Brain microvascular endothelial cell (primary cell): ENCODE data around the gene LDB3.
A peak's percentile ranks its signal among the peaks of the same experiment; 100 is the strongest.

ENCODE experiments used
- DNase-seq: peaks from one replicate; pipeline ENCODE4 v3.0.0-alpha.2; 2020
- H3K27ac ChIP-seq: fragments of 250-450 bp; sonication (Bioruptor Pico); 2 replicates; pipeline ENCODE4 v1.5.1; 2020; ENCODE audit warnings: mild to moderate bottlenecking, moderate library complexity
- H3K27me3 ChIP-seq: fragments of 250-450 bp; sonication (Bioruptor Pico); replicated peaks from 2 replicates; pipeline ENCODE4 v1.5.1; 2020; ENCODE audit warnings: mild to moderate bottlenecking
- H3K36me3 ChIP-seq: fragments of 250-450 bp; sonication (Bioruptor Pico); replicated peaks from 2 replicates; pipeline ENCODE4 v1.5.1; 2020; ENCODE audit warnings: mild to moderate bottlenecking
- H3K4me3 ChIP-seq: 2 replicates; pipeline ENCODE4 v1.5.1; 2011; ENCODE audit warnings: low read depth, mild to moderate bottlenecking, control low read depth, low read length, moderate library complexity
- in situ Hi-C: cut with HindIII; loops from 2 replicates; pipeline ENCODE4 v1.10.0; 2017; ENCODE audit warnings: low sequenced_read_pairs, low pct_ligation_motif_present
- TF ChIP-seq, protein P1 (sequence below): IDR thresholded peaks from 2 replicates; pipeline ENCODE4 v1.5.1; 2011; ENCODE audit warnings: low read depth, mild to moderate bottlenecking, moderate library complexity, low read length, control low read depth, inconsistent platforms; ENCODE audit errors: missing control alignments

The LDB3 gene

DNA sequence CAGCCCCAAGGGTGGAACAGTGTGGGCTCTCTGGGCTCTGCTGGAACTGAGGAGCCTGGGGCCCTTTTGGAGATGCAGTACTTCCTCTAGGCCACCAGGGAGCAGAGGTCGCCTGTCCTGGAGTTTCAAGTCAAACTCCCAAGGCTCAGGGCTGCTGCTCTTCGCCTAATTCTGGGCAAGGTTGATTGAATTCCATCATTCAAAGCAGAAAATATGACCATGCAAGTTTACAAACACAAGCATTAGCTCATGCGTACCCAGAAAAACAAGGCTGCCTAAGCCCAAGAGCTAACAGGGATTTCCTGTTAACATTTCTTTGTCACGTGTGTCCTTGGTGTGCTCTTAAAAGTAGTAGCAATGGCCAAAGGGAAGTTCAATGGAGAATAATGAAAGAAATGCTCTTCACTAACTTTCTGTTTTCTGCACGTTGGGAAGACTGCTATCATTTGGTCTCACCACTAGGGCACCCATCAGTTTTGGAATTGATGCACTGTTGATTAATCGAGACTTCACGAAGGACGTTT lies 20.1 kb downstream of the LDB3 start:
- in situ Hi-C loops, result no loop called here
- H3K27ac ChIP-seq, result no peak overlapping the region
- H3K27me3 ChIP-seq, result peaks cover 14% of the 10 kb centered on the region
- TF ChIP-seq, protein P1, sequence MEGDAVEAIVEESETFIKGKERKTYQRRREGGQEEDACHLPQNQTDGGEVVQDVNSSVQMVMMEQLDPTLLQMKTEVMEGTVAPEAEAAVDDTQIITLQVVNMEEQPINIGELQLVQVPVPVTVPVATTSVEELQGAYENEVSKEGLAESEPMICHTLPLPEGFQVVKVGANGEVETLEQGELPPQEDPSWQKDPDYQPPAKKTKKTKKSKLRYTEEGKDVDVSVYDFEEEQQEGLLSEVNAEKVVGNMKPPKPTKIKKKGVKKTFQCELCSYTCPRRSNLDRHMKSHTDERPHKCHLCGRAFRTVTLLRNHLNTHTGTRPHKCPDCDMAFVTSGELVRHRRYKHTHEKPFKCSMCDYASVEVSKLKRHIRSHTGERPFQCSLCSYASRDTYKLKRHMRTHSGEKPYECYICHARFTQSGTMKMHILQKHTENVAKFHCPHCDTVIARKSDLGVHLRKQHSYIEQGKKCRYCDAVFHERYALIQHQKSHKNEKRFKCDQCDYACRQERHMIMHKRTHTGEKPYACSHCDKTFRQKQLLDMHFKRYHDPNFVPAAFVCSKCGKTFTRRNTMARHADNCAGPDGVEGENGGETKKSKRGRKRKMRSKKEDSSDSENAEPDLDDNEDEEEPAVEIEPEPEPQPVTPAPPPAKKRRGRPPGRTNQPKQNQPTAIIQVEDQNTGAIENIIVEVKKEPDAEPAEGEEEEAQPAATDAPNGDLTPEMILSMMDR, result peak; percentile 92
- DNase-seq, result peak; percentile 56
- H3K4me3 ChIP-seq, result no peak overlapping the region
- H3K36me3 ChIP-seq, result no peaks in the 10 kb centered on the region

DNA sequence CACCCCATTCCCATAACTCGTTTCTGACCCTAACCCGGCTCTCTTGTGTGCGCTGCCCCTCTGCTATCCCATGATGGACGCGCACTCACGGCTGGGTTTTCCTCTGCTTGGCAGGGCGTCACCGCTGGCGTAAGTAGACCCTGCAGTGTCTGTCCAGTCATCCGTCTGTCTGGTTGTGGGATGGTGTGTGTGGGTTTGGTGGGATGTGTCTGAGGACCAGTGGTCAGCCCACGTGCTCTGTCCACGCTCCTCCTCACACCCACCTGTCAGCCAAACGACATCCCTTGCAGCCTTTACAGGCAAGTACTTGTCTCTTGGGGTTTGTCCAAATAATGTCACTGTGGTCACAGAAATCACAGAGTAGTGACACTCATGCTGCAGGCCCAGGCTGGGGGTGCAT lies 20.8 kb downstream of the LDB3 start:
- Histone ChIP-seq H3K36me3 (no peaks in the 10 kb centered on the region), H3K4me3 (no peak overlapping the region), H3K27me3 (peaks cover 12% of the 10 kb centered on the region), H3K27ac (no peak overlapping the region)
- no peak for DNase-seq
- in situ Hi-C loops, result no loop called here
- TF ChIP-seq, protein P1, result no peak

DNA sequence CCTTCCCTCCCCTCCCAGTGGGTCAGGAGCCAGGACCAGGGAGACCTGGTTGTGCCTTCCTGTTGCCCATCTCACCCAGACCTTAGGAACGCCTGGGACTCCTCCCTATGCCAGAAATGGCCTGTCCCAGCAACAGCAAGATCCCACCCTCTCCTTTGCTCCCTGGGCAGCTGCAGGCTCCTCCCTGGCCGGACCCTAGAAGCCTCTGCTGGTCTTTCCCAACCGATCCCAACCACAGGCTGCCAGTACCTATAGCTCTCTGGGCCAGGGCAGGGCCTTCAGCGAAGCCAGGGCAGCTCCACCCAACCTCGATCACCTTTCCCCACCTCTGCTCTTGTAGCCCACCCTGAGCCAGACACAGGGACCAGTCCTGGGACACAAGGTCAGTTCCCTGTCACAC lies 21.9 kb downstream of the LDB3 start:
- TF ChIP-seq, protein P1, result no peak
- in situ Hi-C loops, result no loop called here
- H3K4me3 ChIP-seq, result no peak overlapping the region
- DNase-seq, result no peak
- no peaks in the 10 kb centered on the region for H3K36me3 ChIP-seq
- no peak overlapping the region for H3K27ac ChIP-seq
- H3K27me3 ChIP-seq, result peaks cover 8% of the 10 kb centered on the region

DNA sequence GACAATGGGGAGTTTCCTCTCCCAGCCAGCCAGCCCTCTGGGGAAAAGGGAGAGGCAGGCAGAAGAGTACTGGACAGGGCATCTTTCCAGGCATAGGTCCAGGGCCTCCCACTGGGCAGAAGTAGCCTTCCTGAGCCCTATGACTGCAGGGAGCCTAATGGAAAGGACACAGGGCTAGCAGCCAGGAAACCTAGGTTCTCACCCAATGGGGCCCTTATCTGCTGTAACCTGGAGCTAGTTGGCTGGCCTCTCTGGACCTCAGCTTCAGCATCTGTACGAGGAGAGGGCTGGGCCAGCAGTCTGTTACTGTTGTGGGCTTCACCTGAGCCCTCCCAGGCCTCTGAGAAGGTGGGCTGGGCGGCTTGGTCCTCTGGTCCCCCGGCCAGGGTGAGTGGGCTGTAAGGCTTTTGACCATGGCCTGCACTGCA lies 22.4 kb downstream of the LDB3 start:
- no peak overlapping the region for H3K27ac ChIP-seq
- TF ChIP-seq, protein P1, result no peak
- H3K27me3 ChIP-seq, result peaks cover 4% of the 10 kb centered on the region
- H3K4me3 ChIP-seq, result no peak overlapping the region
- DNase-seq, result no peak
- in situ Hi-C loops, result no loop called here
- no peaks in the 10 kb centered on the region for H3K36me3 ChIP-seq

DNA sequence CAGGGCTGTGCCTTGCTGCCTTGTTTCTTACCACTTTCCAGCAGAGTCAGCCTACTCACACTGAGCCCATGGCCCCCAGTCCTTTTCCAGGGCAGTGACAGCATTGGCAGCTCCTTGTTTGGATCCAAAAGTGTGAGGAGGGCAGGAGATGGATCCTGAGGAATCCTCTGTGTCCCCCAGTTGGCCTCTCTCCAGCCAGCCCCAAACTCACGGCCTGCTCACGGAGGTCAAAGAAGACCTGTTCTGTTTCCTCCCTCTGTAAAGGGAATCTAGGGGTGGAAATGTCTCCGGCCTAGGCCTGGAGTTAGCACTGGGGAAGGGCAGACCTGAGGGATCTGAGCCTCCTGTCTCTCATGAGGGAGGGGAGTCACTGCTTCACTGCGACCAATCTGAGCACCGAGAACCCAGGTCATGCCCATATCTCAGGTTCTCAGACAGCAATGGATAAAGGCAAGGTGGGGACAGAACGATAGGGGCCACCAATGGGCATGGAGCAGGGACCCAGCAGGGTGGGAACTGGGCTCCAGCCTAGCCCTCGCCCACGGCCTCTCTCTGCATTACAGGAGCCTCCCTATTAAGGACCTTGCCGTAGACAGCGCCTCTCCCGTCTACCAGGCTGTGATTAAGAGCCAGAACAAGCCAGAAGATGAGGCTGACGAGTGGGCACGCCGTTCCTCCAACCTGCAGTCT lies 23.2 kb downstream of the LDB3 start:
- no peaks in the 10 kb centered on the region for H3K27me3 ChIP-seq
- no peak overlapping the region for H3K4me3 ChIP-seq
- in situ Hi-C loops, result no loop called here
- no peaks in the 10 kb centered on the region for H3K36me3 ChIP-seq
- TF ChIP-seq, protein P1, result no peak
- DNase-seq, result no peak
- no peak overlapping the region for H3K27ac ChIP-seq

DNA sequence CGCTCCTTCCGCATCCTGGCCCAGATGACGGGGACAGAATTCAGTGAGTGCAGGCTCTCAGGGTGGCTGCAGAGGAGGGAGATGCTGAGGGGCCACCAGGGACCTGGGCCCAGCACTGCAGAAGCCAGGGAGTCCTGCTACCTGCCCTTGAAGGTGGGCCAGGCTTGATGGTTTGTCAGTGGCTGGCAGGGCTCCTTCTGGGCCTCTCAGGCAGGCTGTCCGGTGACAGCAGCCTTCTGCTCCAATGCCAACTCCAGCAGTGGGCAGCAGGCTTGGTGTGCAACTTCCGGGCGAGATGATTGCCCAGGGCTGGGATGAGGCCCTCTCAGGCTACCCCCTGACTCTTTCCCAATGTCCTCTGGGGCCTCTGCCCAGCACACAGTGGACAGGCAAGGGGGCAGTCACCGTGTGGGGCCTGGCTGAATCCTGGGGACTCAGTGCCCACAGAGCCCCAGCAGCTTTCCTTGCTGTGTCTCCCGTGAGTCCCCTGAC lies 23.8 kb downstream of the LDB3 start:
- no peak overlapping the region for H3K4me3 ChIP-seq
- no peak for DNase-seq
- H3K27ac ChIP-seq, result no peak overlapping the region
- no peaks in the 10 kb centered on the region for H3K36me3 ChIP-seq
- TF ChIP-seq, protein P1, result no peak
- H3K27me3 ChIP-seq, result no peaks in the 10 kb centered on the region
- in situ Hi-C loops, result no loop called here
